K562 (cell line): ENCODE data around the gene IKBKE. TPM values are rescaled to one million over a fixed set of nuclear protein-coding genes. Genes with fewer than 3 reads are reported as not detected.

Experiments used
- AFF1 ChIP-seq, 2 experiments: fragments of 450-650 bp; IDR thresholded peaks; 2 replicates each; pipeline ENCODE4 v1.6.1; 2018; ENCODE audit warnings: mild to moderate bottlenecking in 2 of 2, low read depth in 1 of 2; ENCODE audit not compliant: partially characterized antibody in 2 of 2
- CREM ChIP-seq: IDR thresholded peaks from 2 replicates; pipeline ENCODE4 v1.6.1; 2014; ENCODE audit warnings: antibody characterized with exemption, low read depth
- DMBX1 ChIP-seq: fragments of 250-450 bp; sonication (Bioruptor Pico); IDR thresholded peaks from 2 replicates; pipeline ENCODE4 v1.8.0; 2022; ENCODE audit warnings: inconsistent platforms, mild to moderate bottlenecking, moderate library complexity, borderline replicate concordance
- ELF1 ChIP-seq: fragments of 200-800 bp; sonication (Bioruptor generic); IDR thresholded peaks from 2 replicates; pipeline ENCODE4 v1.6.1; 2016; ENCODE audit warnings: missing genetic modification characterization, missing compliant biosample characterization
- FOXM1 ChIP-seq, 2 experiments: fragments of 450-650 bp in 1 of 2; sonication (generic) in 1 of 2; formaldehyde crosslinking in 1 of 2; IDR thresholded peaks; 2 replicates each; pipeline versions ENCODE4 v1.6.1 to v1.9.0; 2017 to 2022; ENCODE audit warnings: low read depth in 2 of 2, mild to moderate bottlenecking in 2 of 2, missing genetic modification reagents in 1 of 2, moderate library complexity in 1 of 2
- GMEB1 ChIP-seq: fragments of 250-450 bp; sonication (Bioruptor Pico); IDR thresholded peaks from 2 replicates; pipeline ENCODE4 v1.4.0; 2020; ENCODE audit warnings: mild to moderate bottlenecking
- HDAC3 ChIP-seq: fragments of 450-650 bp; IDR thresholded peaks from 2 replicates; pipeline ENCODE4 v1.6.1; 2018; ENCODE audit warnings: borderline replicate concordance, mild to moderate bottlenecking, moderate library complexity; ENCODE audit not compliant: partially characterized antibody
- JUN ChIP-seq, 2 experiments: sonication (generic) in 1 of 2; formaldehyde crosslinking in 1 of 2; IDR thresholded peaks; 2 replicates each; pipeline versions ENCODE4 v1.6.1 to v1.8.0; 2012 to 2022; ENCODE audit warnings: borderline replicate concordance in 2 of 2, mild to moderate bottlenecking in 2 of 2, improper control_type of control experiment in 1 of 2, low read depth in 1 of 2, low read length in 1 of 2, missing genetic modification reagents in 1 of 2
- KLF13 ChIP-seq: fragments of 450-650 bp; IDR thresholded peaks from 2 replicates; pipeline ENCODE4 v1.6.1; 2016; ENCODE audit warnings: missing genetic modification characterization, low read depth, mild to moderate bottlenecking, missing compliant biosample characterization, moderate library complexity, borderline replicate concordance
- SAFB ChIP-seq: fragments of 200-400 bp; formaldehyde crosslinking; IDR thresholded peaks from 2 replicates; pipeline ENCODE4 v1.6.1; 2017; ENCODE audit warnings: low read depth, low read length, borderline replicate concordance
- SMARCA5 ChIP-seq: fragments of 450-650 bp; IDR thresholded peaks from 2 replicates; pipeline ENCODE4 v1.6.1; 2016
- TBP ChIP-seq: optimal IDR thresholded peaks from 2 replicates; pipeline ENCODE3; 2011; ENCODE audit warnings: low read depth, low read length, improper control_type of control experiment
- ZBTB17 ChIP-seq: fragments of 450-650 bp; formaldehyde crosslinking; IDR thresholded peaks from 2 replicates; pipeline ENCODE4 v1.4.0; 2020; ENCODE audit warnings: mild to moderate bottlenecking
- ZBTB7A ChIP-seq: IDR thresholded peaks from 2 replicates; pipeline ENCODE4 v1.6.1; 2011; ENCODE audit warnings: low read depth, mild to moderate bottlenecking, low read length, moderate library complexity, borderline replicate concordance; ENCODE audit not compliant: control insufficient read depth
- ZNF23 ChIP-seq: fragments of 250-450 bp; sonication (Bioruptor Pico); IDR thresholded peaks from 2 replicates; pipeline ENCODE4 v1.4.0; 2020; ENCODE audit warnings: mild to moderate bottlenecking
- ZNF764 ChIP-seq: fragments of 250-450 bp; sonication (Bioruptor Pico); IDR thresholded peaks from 2 replicates; pipeline ENCODE4 v1.4.0; 2020; ENCODE audit warnings: low read depth, mild to moderate bottlenecking, moderate library complexity
- ZNF766 ChIP-seq: fragments of 200-800 bp; sonication (Bioruptor generic); conservative IDR thresholded peaks from 2 replicates; pipeline ENCODE4 v1.6.1; 2016; ENCODE audit warnings: missing genetic modification characterization, missing compliant biosample characterization
- ZNF79 ChIP-seq: fragments of 250-450 bp; sonication (Bioruptor Pico); IDR thresholded peaks from 2 replicates; pipeline ENCODE4 v1.4.0; 2020; ENCODE audit warnings: low read depth, mild to moderate bottlenecking, moderate library complexity
- polyA plus RNA-seq, 8 experiments: library from polyadenylated mRNA; depleted of rRNA in 4 of 8; stranded (reverse) in 5 of 8; unstranded in 3 of 8; fragments of >200 nt; fragmentation: Nextera tagmentation in 2 of 8; fragmentation: Illumina TruSeq in 1 of 8; extraction: Ambion mirVana in 2 of 8; extraction: Trizol in 1 of 8; gene quantifications; 2 replicates each; pipeline versions ENCODE4 v1.2.1 to v1.2.3, GENCODE V29; 2011 to 2014; ENCODE audit warnings: inconsistent platforms in 1 of 8, missing spikeins in 1 of 8
- total RNA-seq, 7 experiments: library from RNA; depleted of rRNA in 6 of 7; stranded (reverse); fragments of >200 nt in 6 of 7; fragmentation: Illumina TruSeq in 2 of 7; extraction: Trizol in 2 of 7; gene quantifications; 2 replicates each; pipeline versions ENCODE4 v1.2.1 to v1.2.3, GENCODE V29; 2011 to 2021; ENCODE audit warnings: low replicate concordance in 1 of 7

The IKBKE gene
- total and polyA plus RNA-seq, 9 of the 15 experiments (the other 6 are each of a cell fraction or from before 2014, with no cell fraction given): 2.3 to 9.0 (median 4.8) TPM

- no peak for TF ChIP-seq HDAC3
- TF ChIP-seq ZBTB17 (CRISPR knock-in tag): 0 out of 2 replicates have a peak, but pooled peaks have one; percentile 37
- peak; percentile 90 for TF ChIP-seq JUN (IDR thresholded peaks at IDR 0.05; ENCODE audit: borderline replicate concordance, low read depth, low read length)
- TF ChIP-seq JUN (CRISPR knock-in tag; IDR thresholded peaks at IDR 0.05; ENCODE audit: borderline replicate concordance): 0 out of 2 replicates have a peak, but pooled peaks have one; percentile 72
- TF ChIP-seq ZNF766 (CRISPR knock-in tag): peak; percentile 65; the same call in 1 of the 2 replicates
- peak; percentile 15 for TF ChIP-seq TBP
- TF ChIP-seq SMARCA5: no peak
- 0 out of 2 replicates have a peak, but pooled peaks have one; percentile 49 for TF ChIP-seq ELF1 (tag)
- no peak for TF ChIP-seq FOXM1 (IDR thresholded peaks at IDR 0.05; ENCODE audit: low read depth)
- TF ChIP-seq FOXM1 (CRISPR knock-in tag; IDR thresholded peaks at IDR 0.05; ENCODE audit: low read depth): no peak
- TF ChIP-seq KLF13: 0 out of 2 replicates have a peak, but pooled peaks have one; percentile 36
- TF ChIP-seq CREM: peak; percentile 69
- 0 out of 2 replicates have a peak, but pooled peaks have one; percentile 11 for TF ChIP-seq ZNF23 (CRISPR knock-in tag)
- no peak for TF ChIP-seq ZNF79 (CRISPR knock-in tag)
- peak in 1 of 2 experiments; percentile 38 for TF ChIP-seq AFF1 (IDR thresholded peaks at IDR 0.05; ENCODE audit: low read depth in 1 of 2, partially characterized antibody in 2 of 2)
- no peak for TF ChIP-seq SAFB
- 0 out of 2 replicates have a peak, but pooled peaks have one; percentile 49 for TF ChIP-seq DMBX1 (CRISPR knock-in tag)
- TF ChIP-seq ZNF764 (CRISPR knock-in tag): no peak
- TF ChIP-seq GMEB1 (CRISPR knock-in tag): 0 out of 2 replicates have a peak, but pooled peaks have one; percentile 11
- TF ChIP-seq ZBTB7A: 0 out of 2 replicates have a peak, but pooled peaks have one; percentile 35
Observed at GRCh38 chr1:206503591-206504362, 33.5 kb downstream of the IKBKE start (continued).
